Renal cortex interstitium (tissue), 11 donors: ENCODE data around the gene ARHGAP21. TPM values are rescaled to one million over a fixed set of nuclear protein-coding genes. Genes with fewer than 3 reads are reported as not detected.

Source experiments
- DNase-seq, 11 donors: peaks; one replicate each; pipeline ENCODE4 v3.0.0-alpha.2; 2013; ENCODE audit warnings: low read depth in 9 of 11, low spot score in 4 of 11; ENCODE audit errors: extremely low read depth in 1 of 11
- polyA plus RNA-seq, 3 donors: library from polyadenylated mRNA; unstranded; fragments of 120-200 nt; gene quantifications; one replicate each; pipeline ENCODE4 v1.2.1, GENCODE V29; 2013; ENCODE audit not compliant: insufficient read length in 3 of 3

The ARHGAP21 gene
- polyA plus RNA-seq, 3 donors = 81.1 to 91.0 (median 82.9) TPM

DNA sequence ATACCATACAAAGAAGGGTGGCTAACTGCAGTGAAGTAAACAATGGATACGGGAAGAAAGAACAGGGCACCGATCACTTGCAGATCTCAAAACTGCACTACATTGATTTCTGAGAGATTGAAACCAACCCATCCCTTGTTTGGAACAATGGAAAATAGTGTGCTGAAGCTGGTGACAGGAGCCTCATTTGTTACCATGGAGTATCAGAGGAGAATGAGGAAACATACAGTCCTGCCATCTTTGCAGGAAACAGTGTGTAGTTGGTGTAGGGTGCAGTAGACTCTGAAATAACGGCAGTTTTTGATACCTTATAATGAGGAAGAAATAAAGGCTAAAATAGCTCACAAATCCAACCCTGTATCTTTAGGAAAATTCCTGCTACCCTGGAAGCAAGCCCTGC is 118.5 kb downstream of the ARHGAP21 start:
- DNase-seq = no peak

DNA sequence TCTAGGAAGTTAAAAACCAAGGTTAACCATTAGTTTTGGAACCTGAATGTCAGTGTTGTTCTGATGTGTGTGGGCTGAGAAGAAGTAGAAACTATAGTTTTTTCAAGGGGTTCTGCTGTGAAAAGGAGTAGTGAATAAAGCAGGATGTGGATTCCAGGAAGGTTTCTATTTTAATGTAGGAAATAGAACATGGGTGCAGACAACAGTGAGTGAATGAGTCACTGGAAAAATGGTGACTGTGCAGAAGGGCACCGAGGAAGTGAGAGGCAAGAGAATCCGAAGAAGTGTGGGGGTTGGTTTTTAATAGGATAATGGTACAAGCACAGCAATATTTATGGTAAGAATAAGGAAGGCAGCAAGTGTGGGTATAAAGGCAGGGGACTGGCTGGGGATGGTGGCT is 120.4 kb downstream of the ARHGAP21 start:
- no peak for DNase-seq

- DNase-seq = no peak
These were observed 125.7 kb downstream of the ARHGAP21 start for GRCh38 chr10:24597961-24598360.

- no peak for DNase-seq
These were observed 126.3 kb downstream of the ARHGAP21 start for GRCh38 chr10:24597426-24597825.

GRCh38 chr10:24596217-24596930 is 127.3 kb downstream of the ARHGAP21 start:
- no peak for DNase-seq

- no peak for DNase-seq
These were observed 132.8 kb downstream of the ARHGAP21 start for GRCh38 chr10:24590697-24591457.

DNA sequence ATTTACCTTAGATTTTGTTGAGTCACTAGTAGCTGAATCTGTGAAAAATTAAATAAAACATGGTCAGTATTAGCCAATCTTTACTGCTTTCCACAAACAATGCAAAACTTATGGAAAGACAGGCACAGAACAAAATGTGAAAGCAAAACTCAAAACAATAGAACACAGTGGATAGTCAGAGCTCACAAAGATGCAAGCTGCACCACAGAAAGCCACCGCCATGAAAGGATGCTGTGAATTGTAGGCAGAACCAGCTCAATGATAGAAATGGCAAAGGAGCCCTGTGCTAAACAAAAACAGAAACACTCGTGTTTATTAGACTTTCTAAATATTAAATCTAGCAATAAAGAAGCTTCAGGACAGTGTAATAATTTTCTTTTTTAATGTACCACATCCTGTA is 134.4 kb downstream of the ARHGAP21 start:
- no peak for DNase-seq

GRCh38 chr10:24579906-24580305 is 143.8 kb downstream of the ARHGAP21 start:
- DNase-seq = no peak

GRCh38 chr10:24579448-24579847 is 144.2 kb downstream of the ARHGAP21 start:
- DNase-seq = no peak

DNA sequence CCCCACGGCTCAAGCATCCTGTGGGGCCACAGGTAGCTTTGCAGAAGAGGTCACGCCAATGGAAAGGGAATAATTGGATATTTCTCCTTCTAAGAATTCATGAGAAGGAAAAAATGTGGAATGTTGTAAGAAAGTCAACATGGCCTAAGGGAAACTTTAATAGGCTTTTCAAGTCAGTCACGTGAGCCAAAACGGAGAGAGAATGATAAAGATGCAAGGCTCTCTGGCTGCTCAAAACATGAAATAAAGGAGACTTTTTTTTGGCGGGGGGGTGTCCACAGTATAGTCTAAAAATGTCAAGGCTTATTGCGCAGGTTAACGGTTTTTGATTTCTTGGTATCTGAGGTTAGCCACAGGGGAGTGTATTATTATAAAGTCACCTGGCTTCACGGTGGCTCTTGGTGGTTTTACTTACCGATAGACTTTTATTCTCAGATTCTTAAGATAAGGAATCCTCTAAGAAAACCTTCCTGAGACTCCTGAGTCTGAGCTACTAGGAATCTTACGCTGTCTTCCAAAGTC is 148.1 kb downstream of the ARHGAP21 start:
- no peak for DNase-seq

DNA sequence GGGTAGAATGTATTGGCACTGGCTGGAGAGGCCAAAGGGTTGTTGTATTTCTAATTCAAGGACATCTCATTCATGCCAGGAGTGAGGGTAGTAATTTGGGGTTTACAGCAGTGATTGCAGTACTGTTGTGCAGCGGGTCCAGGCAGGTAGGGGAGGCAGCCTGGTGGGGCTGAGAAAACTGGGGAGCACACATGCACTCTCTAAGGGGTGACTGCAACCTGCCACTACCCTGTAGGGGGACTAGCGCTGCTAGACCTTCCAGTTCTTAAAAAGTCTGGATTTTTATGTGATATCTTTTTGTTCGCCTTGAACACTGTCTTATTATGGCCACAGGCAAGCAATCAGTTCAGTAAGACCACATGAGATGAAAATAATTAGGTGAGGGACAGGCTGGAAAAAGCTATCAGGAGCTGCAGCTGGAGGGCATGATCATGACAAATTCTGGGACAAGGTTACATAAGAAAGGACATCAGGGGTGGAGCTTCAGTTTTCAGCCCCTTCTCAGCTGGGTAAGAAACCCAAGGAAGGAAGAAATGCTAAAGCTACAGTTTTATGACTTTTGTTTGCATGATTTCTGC is 149.0 kb downstream of the ARHGAP21 start:
- no peak for DNase-seq

DNA sequence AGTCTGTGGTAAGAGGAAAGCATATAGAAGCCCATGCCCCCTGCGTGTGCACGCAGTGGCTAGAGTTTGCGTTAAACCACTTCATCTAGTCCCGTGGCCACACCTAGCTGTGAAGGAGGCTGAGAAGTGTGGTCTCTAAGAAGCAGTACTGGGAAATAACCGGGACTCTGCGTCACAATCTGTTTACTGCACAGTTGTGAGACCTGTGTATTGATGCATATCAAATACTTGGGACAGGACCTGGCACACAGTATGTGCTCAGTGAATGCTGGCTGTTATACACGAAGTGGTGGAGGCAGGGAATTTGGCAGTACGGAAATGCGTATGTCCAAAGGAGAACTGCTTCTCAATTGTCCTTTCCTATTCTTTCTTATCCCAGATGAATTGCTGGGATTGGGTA is 149.5 kb downstream of the ARHGAP21 start:
- DNase-seq = no peak

DNA sequence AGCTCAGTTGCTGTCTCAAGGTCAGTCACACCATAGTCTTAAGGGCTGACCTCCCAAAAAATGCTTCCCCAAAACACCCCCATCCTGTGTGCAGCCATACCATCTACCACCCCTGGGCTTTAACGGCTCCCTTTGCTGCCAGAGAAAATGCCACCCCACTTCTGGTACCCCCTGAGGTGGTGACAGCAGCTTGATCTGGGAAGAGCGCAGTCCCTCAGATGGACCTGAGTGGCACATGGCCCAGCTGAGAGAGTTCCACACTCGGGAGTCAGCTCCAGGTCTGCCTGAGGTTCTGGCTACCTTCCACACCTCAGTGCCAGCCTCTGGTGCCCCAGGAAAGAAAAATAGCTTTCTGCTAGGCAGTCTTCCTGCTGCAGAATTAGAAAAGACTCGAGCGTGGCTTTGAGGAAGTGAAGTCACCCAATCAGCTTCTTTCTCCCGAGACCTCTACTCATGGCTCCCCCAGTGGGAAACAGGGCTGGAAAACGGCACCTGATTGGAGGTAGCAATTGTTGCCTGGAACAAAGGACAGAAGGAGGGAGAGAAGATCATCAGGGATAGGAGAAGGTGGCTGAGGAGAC is 151.7 kb downstream of the ARHGAP21 start:
- no peak for DNase-seq

DNA sequence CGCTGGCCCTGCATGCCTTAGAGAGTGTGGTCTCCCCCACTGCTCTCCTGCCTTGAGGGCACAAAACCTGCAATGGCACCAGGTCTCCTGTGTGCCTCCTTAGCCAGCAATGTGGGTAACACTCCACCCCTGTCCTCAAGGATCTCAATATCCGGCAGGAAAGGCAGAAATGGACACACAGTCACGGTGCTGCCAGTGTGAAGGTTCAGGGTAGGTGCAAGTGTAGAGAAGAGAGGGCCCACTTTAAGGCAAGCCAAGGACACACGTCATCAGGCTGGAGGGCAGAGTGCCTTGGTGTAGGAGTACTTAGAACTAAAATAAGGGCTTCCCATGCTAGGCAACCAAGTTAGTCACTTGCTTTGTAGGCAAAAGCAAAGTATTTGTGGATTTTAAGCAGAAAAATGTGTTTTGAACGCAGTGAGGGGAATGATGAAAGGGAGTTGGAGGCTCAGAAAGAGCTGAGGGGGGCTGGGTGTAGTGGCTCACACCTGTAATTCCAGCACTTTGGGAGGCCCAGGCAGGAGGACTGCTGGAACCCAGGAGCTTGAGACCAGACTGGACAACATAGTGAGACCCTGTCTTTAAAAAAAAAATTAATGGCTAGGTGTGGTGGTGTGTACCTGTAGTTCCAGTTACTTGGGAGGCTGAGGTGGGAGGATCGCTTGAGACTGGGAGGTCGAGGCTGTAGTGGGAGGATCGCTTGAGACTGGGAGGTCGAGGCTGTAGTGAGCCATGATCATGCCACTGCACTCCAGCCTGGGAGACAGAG is 152.8 kb downstream of the ARHGAP21 start:
- DNase-seq = no peak

DNA sequence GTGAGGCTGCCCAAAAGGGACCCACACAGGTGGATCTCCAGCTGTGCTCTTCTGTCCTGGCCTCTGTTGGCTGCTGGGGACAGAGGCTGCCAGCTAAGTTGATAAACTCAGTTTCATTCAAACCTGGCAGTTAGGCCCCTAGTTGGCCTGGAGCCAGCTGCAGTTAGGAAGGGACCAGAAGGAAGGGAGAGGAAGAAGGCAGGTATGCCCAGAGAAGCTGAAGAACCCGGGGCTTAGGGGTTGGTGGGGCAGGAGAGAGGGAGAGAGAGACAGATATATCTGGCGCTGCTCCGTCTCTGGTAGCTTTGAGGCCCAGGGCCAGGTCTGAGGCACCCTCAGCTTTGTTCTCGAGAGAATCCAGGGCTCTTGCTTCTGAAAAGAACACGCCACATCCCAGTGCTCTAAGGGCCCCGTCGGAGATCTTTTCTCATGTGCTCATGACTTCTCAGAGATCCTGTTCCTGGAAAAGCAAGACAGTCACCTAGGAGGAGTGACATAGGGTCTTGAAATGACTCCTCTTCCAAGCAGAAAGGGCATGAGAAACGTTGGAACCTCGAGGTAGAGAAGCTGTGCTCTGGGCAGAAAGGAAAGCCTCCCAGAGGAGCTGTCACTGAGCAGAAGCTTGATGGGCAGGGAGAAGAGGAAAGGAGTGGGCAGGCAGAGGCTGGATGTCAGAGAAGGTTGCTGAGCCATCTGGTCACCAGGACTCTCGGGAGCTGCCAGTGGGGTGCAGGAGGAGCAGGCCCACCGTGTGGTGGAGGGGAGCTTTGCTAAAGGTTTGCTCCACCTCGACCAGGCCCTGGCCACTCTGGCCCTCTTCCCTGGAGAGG is 153.6 kb downstream of the ARHGAP21 start:
- DNase-seq = no peak

GRCh38 chr10:24569330-24569796 is 154.3 kb downstream of the ARHGAP21 start:
- no peak for DNase-seq

GRCh38 chr10:24568042-24568441 is 155.6 kb downstream of the ARHGAP21 start:
- DNase-seq = no peak

- DNase-seq = peak in 6 of 11 donors; percentile 13 to 53 (median 35)
These were observed 162.2 kb downstream of the ARHGAP21 start for GRCh38 chr10:24561453-24561852.
